GM12878 (cell line): ENCODE data around the gene KRT4. TPM values are rescaled to one million over a fixed set of nuclear protein-coding genes. Genes with fewer than 3 reads are reported as not detected.

Source experiments
- polyA plus RNA-seq, 11 experiments: library from polyadenylated mRNA; depleted of rRNA in 4 of 11; unstranded in 6 of 11; stranded (reverse) in 5 of 11; fragments of >200 nt; fragmentation: Nextera tagmentation in 4 of 11; fragmentation: Illumina TruSeq in 1 of 11; extraction: Ambion mirVana in 4 of 11; extraction: Trizol in 1 of 11; gene quantifications; 1 replicate in 1 of 11; 2 replicates in 10 of 11; pipeline versions ENCODE4 v1.2.1 to v1.2.3, GENCODE V29; 2011 to 2016; ENCODE audit warnings: inconsistent platforms in 2 of 11, missing spikeins in 2 of 11, low read depth in 1 of 11
- small RNA-seq: library from RNA; depleted of rRNA; stranded (forward); fragments of <200 nt; gene quantifications from one replicate; pipeline ENCODE3, GENCODE V24; 2014
- total RNA-seq, 4 experiments: library from RNA; depleted of rRNA in 3 of 4; stranded (reverse); fragments of >200 nt in 3 of 4; fragmentation: Illumina TruSeq in 1 of 4; extraction: Trizol in 1 of 4; gene quantifications; 2 replicates each; pipeline versions ENCODE4 v1.2.1 to v1.2.3, GENCODE V29; 2013 to 2021

Gene KRT4
- total and polyA plus RNA-seq, 10 of the 15 experiments (the other 5 are each of a cell fraction or from before 2014, with no cell fraction given): not detected

Small RNA genes within 50 kb of the gene (small RNA-seq; reads per million reads assigned to genes)
- gene AC107016.2: not detected

Other genes with a start within 250 kb of the KRT4 start
Only the 7 nearest of the 14 such genes appear.
- gene KRT1, start 133.7 kb downstream of the KRT4 start, total RNA-seq (2014; rRNA removed): not detected in 2 replicates
- gene KRT1, start 133.7 kb downstream of the KRT4 start, total RNA-seq (2014; rRNA removed; fragmentation: Illumina TruSeq; extraction: Trizol): not detected in 2 replicates
- not detected in 2 replicates for gene KRT1, start 133.7 kb downstream of the KRT4 start, total RNA-seq (2021)
- gene KRT1, start 133.7 kb downstream of the KRT4 start, polyA plus RNA-seq (2011; rRNA removed): not detected in 2 replicates
- 0.13 TPM in 1 of 2 replicates, not detected in the other for gene KRT1, start 133.7 kb downstream of the KRT4 start, polyA plus RNA-seq (2014; fragmentation: Illumina TruSeq; extraction: Trizol)
- not detected for gene KRT1, start 133.7 kb downstream of the KRT4 start, polyA plus RNA-seq (2014; fragmentation: Nextera tagmentation; extraction: Ambion mirVana)
- gene KRT1, start 133.7 kb downstream of the KRT4 start, polyA plus RNA-seq (2014; rRNA removed): not detected in 2 replicates
- not detected for gene KRT1, start 133.7 kb downstream of the KRT4 start, polyA plus RNA-seq (2016; fragmentation: Nextera tagmentation; extraction: Ambion mirVana)
- gene KRT77, start 110.6 kb downstream of the KRT4 start, total RNA-seq (2014; rRNA removed): not detected in 2 replicates
- not detected in 2 replicates for gene KRT77, start 110.6 kb downstream of the KRT4 start, total RNA-seq (2014; rRNA removed; fragmentation: Illumina TruSeq; extraction: Trizol)
- gene KRT77, start 110.6 kb downstream of the KRT4 start, total RNA-seq (2021): not detected in 2 replicates
- gene KRT77, start 110.6 kb downstream of the KRT4 start, polyA plus RNA-seq (2011; rRNA removed): not detected in 2 replicates
- gene KRT77, start 110.6 kb downstream of the KRT4 start, polyA plus RNA-seq (2014; fragmentation: Illumina TruSeq; extraction: Trizol): not detected in 2 replicates
- not detected for gene KRT77, start 110.6 kb downstream of the KRT4 start, polyA plus RNA-seq (2014; fragmentation: Nextera tagmentation; extraction: Ambion mirVana)
- gene KRT77, start 110.6 kb downstream of the KRT4 start, polyA plus RNA-seq (2014; rRNA removed): not detected in 2 replicates
- gene KRT77, start 110.6 kb downstream of the KRT4 start, polyA plus RNA-seq (2016; fragmentation: Nextera tagmentation; extraction: Ambion mirVana): not detected
- not detected in 2 replicates for gene KRT76, start 36.8 kb downstream of the KRT4 start, total RNA-seq (2014; rRNA removed)
- gene KRT76, start 36.8 kb downstream of the KRT4 start, total RNA-seq (2014; rRNA removed; fragmentation: Illumina TruSeq; extraction: Trizol): not detected in 2 replicates
- gene KRT76, start 36.8 kb downstream of the KRT4 start, total RNA-seq (2021): not detected in 2 replicates
- not detected in 2 replicates for gene KRT76, start 36.8 kb downstream of the KRT4 start, polyA plus RNA-seq (2011; rRNA removed)
- not detected in 2 replicates for gene KRT76, start 36.8 kb downstream of the KRT4 start, polyA plus RNA-seq (2014; fragmentation: Illumina TruSeq; extraction: Trizol)
- gene KRT76, start 36.8 kb downstream of the KRT4 start, polyA plus RNA-seq (2014; fragmentation: Nextera tagmentation; extraction: Ambion mirVana): not detected
- gene KRT76, start 36.8 kb downstream of the KRT4 start, polyA plus RNA-seq (2014; rRNA removed): not detected in 2 replicates
- not detected for gene KRT76, start 36.8 kb downstream of the KRT4 start, polyA plus RNA-seq (2016; fragmentation: Nextera tagmentation; extraction: Ambion mirVana)
- gene KRT3, start 18.0 kb downstream of the KRT4 start, total RNA-seq (2014; rRNA removed): not detected in 2 replicates
- gene KRT3, start 18.0 kb downstream of the KRT4 start, total RNA-seq (2014; rRNA removed; fragmentation: Illumina TruSeq; extraction: Trizol): not detected in 2 replicates
- not detected in 2 replicates for gene KRT3, start 18.0 kb downstream of the KRT4 start, total RNA-seq (2021)
- gene KRT3, start 18.0 kb downstream of the KRT4 start, polyA plus RNA-seq (2011; rRNA removed): not detected in 2 replicates
- not detected in 2 replicates for gene KRT3, start 18.0 kb downstream of the KRT4 start, polyA plus RNA-seq (2014; fragmentation: Illumina TruSeq; extraction: Trizol)
- not detected for gene KRT3, start 18.0 kb downstream of the KRT4 start, polyA plus RNA-seq (2014; fragmentation: Nextera tagmentation; extraction: Ambion mirVana)
- not detected in 2 replicates for gene KRT3, start 18.0 kb downstream of the KRT4 start, polyA plus RNA-seq (2014; rRNA removed)
- not detected for gene KRT3, start 18.0 kb downstream of the KRT4 start, polyA plus RNA-seq (2016; fragmentation: Nextera tagmentation; extraction: Ambion mirVana)
- not detected in 2 replicates for gene KRT79, start 20.2 kb upstream of the KRT4 start, total RNA-seq (2014; rRNA removed)
- gene KRT79, start 20.2 kb upstream of the KRT4 start, total RNA-seq (2014; rRNA removed; fragmentation: Illumina TruSeq; extraction: Trizol): not detected in 2 replicates
- gene KRT79, start 20.2 kb upstream of the KRT4 start, total RNA-seq (2021): not detected in 2 replicates
- gene KRT79, start 20.2 kb upstream of the KRT4 start, polyA plus RNA-seq (2011; rRNA removed): 0.06 and 0.07 TPM in 2 replicates
- 0.03 TPM in 1 of 2 replicates, not detected in the other for gene KRT79, start 20.2 kb upstream of the KRT4 start, polyA plus RNA-seq (2014; fragmentation: Illumina TruSeq; extraction: Trizol)
- gene KRT79, start 20.2 kb upstream of the KRT4 start, polyA plus RNA-seq (2014; fragmentation: Nextera tagmentation; extraction: Ambion mirVana): not detected
- 0.09 TPM in 1 of 2 replicates, not detected in the other for gene KRT79, start 20.2 kb upstream of the KRT4 start, polyA plus RNA-seq (2014; rRNA removed)
- not detected for gene KRT79, start 20.2 kb upstream of the KRT4 start, polyA plus RNA-seq (2016; fragmentation: Nextera tagmentation; extraction: Ambion mirVana)
- gene KRT78, start 34.9 kb upstream of the KRT4 start, total RNA-seq (2014; rRNA removed): not detected in 2 replicates
- not detected in 2 replicates for gene KRT78, start 34.9 kb upstream of the KRT4 start, total RNA-seq (2014; rRNA removed; fragmentation: Illumina TruSeq; extraction: Trizol)
- gene KRT78, start 34.9 kb upstream of the KRT4 start, total RNA-seq (2021): not detected in 2 replicates
- 0.07 and 0.16 TPM in 2 replicates for gene KRT78, start 34.9 kb upstream of the KRT4 start, polyA plus RNA-seq (2011; rRNA removed)
- not detected in 2 replicates for gene KRT78, start 34.9 kb upstream of the KRT4 start, polyA plus RNA-seq (2014; fragmentation: Illumina TruSeq; extraction: Trizol)
- gene KRT78, start 34.9 kb upstream of the KRT4 start, polyA plus RNA-seq (2014; fragmentation: Nextera tagmentation; extraction: Ambion mirVana): not detected
- 0.51 TPM in 1 of 2 replicates, not detected in the other for gene KRT78, start 34.9 kb upstream of the KRT4 start, polyA plus RNA-seq (2014; rRNA removed)
- gene KRT78, start 34.9 kb upstream of the KRT4 start, polyA plus RNA-seq (2016; fragmentation: Nextera tagmentation; extraction: Ambion mirVana): not detected
- 0.11 and 0.16 TPM in 2 replicates for gene KRT8, start 91.0 kb upstream of the KRT4 start, total RNA-seq (2014; rRNA removed)
- gene KRT8, start 91.0 kb upstream of the KRT4 start, total RNA-seq (2014; rRNA removed; fragmentation: Illumina TruSeq; extraction: Trizol): 0.09 and 0.22 TPM in 2 replicates
- 5.6 and 5.7 TPM in 2 replicates for gene KRT8, start 91.0 kb upstream of the KRT4 start, total RNA-seq (2021)
- 0.10 and 0.41 TPM in 2 replicates for gene KRT8, start 91.0 kb upstream of the KRT4 start, polyA plus RNA-seq (2011; rRNA removed)
- gene KRT8, start 91.0 kb upstream of the KRT4 start, polyA plus RNA-seq (2014; fragmentation: Illumina TruSeq; extraction: Trizol): 0.37 and 0.81 TPM in 2 replicates
- gene KRT8, start 91.0 kb upstream of the KRT4 start, polyA plus RNA-seq (2014; fragmentation: Nextera tagmentation; extraction: Ambion mirVana): under 1 TPM in 1 of 2 experiments, not detected in 1; 0.15 TPM
- gene KRT8, start 91.0 kb upstream of the KRT4 start, polyA plus RNA-seq (2014; rRNA removed): 0.57 and 0.67 TPM in 2 replicates
- under 1 TPM; 0.35 to 0.99 TPM for gene KRT8, start 91.0 kb upstream of the KRT4 start, polyA plus RNA-seq (2016; fragmentation: Nextera tagmentation; extraction: Ambion mirVana)